ENCODE measurements around the gene ZNF496.
"Not testable (repeated sequence)": the region's sequence is repeated elsewhere in the genome, so short reads cannot be mapped to it uniquely, and the experiment has no call there.

ZNF496 gene

DNA sequence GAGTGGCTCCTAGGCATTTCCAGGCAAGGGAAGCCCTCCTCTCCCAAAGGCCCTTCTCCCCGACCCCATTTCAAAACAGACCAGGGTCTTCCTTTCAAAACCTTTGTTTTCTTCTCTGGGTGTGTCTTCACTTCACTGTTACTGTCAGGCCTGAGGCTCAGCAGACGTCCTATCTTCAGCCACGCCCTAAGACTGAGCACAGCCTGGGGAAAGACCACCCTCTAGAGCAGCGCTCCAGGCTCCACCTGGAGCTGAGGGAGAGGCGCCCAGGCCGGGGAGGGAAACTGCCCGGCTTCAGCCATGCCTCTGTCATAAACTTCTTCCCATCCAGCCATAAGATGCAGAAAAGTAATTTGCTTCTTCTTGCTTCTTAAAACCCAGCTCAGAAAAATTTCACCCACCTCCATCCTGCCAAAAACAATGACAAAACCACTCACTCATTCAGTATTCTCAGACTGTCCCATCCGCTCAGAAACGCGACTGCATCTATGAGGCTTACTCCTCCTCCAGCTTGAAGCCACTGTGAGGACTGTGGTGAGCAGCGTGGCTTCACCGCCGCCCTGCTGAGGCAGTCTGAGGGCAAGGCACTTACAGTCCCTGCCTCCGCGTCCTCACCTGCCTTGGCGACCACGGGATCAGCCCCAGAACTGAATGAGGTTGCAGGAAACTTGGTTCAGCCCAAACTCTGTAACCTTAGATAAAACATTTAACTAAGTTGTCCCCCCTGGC, 39.7 kb downstream of the ZNF496 start:
- DNase-seq (ENCODE audit: low read depth): no peak
- no peak overlapping the region for H3K4me3 ChIP-seq (ENCODE audit: low read length)
- TF ChIP-seq, protein P1, sequence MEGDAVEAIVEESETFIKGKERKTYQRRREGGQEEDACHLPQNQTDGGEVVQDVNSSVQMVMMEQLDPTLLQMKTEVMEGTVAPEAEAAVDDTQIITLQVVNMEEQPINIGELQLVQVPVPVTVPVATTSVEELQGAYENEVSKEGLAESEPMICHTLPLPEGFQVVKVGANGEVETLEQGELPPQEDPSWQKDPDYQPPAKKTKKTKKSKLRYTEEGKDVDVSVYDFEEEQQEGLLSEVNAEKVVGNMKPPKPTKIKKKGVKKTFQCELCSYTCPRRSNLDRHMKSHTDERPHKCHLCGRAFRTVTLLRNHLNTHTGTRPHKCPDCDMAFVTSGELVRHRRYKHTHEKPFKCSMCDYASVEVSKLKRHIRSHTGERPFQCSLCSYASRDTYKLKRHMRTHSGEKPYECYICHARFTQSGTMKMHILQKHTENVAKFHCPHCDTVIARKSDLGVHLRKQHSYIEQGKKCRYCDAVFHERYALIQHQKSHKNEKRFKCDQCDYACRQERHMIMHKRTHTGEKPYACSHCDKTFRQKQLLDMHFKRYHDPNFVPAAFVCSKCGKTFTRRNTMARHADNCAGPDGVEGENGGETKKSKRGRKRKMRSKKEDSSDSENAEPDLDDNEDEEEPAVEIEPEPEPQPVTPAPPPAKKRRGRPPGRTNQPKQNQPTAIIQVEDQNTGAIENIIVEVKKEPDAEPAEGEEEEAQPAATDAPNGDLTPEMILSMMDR (conservative IDR thresholded peaks at IDR 0.05; ENCODE audit: low read length): no peak

DNA sequence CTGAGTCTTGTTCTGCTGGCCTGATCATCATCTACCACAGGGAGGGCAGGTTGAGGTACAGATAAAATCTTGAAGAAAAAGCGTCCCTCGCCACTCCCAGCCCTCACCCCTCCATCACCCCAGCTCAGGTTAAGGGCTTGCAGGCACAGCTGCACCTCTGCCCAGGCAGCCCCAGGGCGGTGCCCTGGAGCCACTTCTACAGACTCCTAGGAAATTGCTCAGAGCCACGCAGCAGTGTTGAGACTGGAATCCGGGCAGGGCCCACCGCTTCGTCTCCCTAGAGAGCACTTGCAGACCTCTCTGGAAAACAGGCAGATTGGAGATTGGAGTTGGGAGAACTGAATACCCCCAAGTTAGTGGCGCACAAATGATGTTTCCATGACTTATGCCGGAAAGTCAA, 40.5 kb downstream of the ZNF496 start:
- no peak for DNase-seq (ENCODE audit: low read depth)
- TF ChIP-seq, protein P1 (conservative IDR thresholded peaks at IDR 0.05; ENCODE audit: low read length): no peak
- H3K4me3 ChIP-seq (ENCODE audit: low read length): no peak overlapping the region

DNA sequence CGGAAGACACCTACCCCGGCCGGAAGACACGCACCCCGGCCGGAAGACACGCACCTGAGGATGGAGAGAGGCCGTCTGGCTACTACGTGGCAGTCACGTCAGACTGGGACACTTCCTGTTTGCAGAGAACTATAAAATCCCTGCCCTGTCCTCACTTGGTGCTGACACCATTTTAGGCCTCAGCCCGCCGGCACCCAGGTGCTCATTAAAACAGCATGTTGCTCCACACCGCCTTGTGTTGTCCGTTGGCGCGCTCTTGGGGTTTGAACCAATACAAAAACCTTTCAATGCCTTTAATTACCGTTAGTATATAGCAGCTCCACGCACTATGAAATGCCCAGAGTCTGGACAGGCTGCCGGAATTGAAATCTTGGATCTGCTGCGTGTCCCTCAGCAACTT, 41.1 kb downstream of the ZNF496 start:
- TF ChIP-seq, protein P1 (conservative IDR thresholded peaks at IDR 0.05; ENCODE audit: low read length): no peak
- no peak for DNase-seq (ENCODE audit: low read depth)

DNA sequence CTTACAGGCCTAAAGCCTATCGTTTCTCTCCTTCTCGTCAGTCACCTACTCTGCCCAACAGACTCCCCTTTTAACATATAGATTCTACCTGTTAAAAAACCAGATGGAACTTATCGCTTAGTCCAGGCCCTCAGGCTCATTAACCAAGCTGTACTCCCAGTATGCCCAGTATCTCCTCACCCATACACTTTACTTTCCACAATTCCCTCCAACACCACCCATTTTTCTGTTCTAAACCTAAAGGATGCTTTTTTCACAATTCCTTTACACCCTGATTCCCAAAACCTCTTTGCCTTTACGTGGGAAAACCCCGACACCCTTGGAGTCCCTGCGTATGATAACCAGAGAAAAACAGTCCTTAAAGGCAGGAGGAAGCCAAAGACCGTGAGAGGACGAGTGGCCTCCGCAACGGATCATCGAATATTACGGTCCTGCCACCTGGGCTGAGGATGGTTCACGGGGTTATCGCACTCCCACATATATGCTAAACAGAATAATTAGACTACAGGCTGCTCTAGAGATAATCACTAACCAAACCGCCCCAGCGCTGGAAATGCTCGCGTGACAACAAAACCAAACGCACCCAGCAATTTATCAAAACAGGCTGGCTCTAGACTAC, 42.3 kb downstream of the ZNF496 start:
- not testable (repeated sequence) for H3K4me3 ChIP-seq (ENCODE audit: low read length); DNase-seq (ENCODE audit: low read depth)

More for the DNA sequence above, 41.1 kb downstream of the ZNF496 start:
- H3K4me3 ChIP-seq (ENCODE audit: low read length): no peak overlapping the region

DNA sequence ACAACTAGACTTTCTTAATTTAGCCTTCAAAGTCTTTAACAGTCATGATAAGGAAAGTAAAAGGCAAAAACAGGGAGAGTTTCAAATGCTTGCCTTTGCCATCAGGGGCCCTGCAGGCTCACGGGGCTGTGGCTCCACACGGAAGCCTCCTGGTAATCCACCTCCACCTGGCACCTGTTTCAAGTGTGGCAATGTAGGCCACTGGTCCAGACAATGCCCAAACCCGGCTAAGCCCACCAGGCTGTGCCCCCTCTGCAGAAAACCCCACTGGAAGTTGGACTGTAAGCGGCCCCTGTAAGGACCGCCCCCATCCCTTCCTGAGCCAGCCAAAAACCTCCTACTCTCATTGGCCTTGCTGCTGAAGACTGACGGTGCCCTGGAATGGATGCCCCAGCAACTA, 43.3 kb downstream of the ZNF496 start:
- H3K4me3 ChIP-seq (ENCODE audit: low read length): no peak overlapping the region
- no peak for DNase-seq (ENCODE audit: low read depth)
- TF ChIP-seq, protein P1 (conservative IDR thresholded peaks at IDR 0.05; ENCODE audit: low read length): no peak

DNA sequence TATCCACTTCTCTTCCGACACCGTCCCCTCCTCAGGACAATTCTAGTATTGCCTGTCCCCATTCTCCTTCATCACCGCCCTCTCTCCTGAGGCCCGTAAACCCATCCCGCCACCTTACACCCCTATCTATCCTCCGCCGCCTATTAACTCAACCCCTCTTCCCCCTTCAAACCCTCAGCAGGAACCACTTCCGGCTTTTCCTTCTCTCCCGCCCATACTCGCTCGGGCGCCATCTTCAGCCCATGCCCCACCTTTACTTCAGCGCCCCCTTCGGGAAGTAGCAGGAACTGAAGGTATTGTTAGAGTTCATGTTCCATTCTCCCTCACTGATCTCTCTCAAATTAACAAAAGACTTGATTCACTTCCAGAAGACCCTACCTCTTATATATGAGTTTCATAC, 44.2 kb downstream of the ZNF496 start:
- no peak for DNase-seq (ENCODE audit: low read depth)
- no peak overlapping the region for H3K4me3 ChIP-seq (ENCODE audit: low read length)
- TF ChIP-seq, protein P1 (conservative IDR thresholded peaks at IDR 0.05; ENCODE audit: low read length): no peak

DNA sequence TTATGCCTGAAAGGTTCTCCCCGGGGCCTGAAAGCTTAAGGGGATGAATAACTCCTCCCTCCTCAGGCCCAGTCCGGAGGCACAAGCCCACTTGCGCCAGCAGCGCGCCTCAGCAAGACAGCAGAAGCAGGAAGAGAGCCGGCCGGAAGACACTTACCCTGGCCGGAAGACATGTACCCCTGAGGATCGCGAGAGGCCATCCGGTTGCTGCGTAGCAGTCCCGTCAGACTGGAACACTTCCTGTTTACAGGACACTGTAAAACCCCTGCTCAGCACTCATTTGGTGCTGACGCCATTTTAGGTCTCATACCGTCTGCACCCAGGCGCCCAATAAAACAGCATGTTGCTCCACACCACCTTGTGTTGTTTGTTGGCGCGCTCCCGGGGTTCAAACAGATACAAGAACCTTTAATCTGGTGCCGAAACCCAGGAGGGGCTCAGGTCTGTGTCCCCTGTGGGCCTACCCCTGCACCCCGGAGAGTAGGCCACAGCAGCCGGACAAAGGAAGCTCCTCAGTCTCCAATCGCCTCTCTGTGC, 45.5 kb downstream of the ZNF496 start:
- H3K4me3 ChIP-seq (ENCODE audit: low read length): no peak overlapping the region
- TF ChIP-seq, protein P1 (conservative IDR thresholded peaks at IDR 0.05; ENCODE audit: low read length): no peak
- no peak for DNase-seq (ENCODE audit: low read depth)
